Measurements from ENCODE around the gene FGF1.

Gene FGF1

DNA sequence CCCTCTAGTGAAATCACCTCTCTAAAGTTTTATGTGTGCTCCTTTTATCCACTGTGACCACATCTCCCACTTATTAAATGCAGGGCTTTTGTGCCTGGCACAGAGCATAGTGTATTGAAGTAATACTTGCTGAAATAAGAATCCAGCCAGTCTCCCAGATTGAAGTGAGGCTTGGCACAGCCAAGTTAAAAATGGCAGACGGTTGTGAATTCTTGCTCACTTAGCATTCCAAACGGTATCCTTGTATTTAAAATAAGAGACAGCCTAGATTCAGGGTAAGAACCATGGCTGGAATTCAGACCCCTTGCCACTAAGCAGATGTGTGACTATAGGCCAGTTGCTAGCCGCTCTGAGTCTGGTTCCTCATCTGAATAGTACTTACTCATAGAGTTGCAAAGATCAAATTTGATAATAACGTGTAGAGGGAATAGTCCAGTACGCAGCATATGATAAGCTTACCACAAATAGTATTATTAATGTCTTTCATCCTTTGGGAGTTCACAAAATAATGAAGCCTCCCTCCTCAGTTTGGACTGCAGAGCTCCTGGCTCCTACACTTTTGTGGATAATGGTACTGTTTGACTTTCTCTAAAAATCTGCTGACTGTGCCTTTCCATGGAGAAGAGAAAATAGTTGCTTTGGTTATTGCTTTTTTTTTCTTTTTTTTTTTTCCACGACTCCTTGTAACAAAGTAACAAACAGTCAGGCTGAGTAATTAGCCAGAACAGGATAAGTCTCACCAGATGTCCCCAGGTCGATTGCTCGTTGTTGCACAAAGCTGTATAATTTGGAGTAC is 51.5 kb downstream of the FGF1 start:
- Mint-ChIP-seq H3K36me3 (ENCODE audit: low read depth) (no peaks in the 10 kb centered on the region), H3K27me3 (peaks cover 10% of the 10 kb centered on the region), H3K4me1 (no peaks in the 10 kb centered on the region), H3K27ac (no peak overlapping the region), H3K4me3 (no peak overlapping the region), H3K9me3 (no peaks in the 10 kb centered on the region)
- DNase-seq (no peak), ATAC-seq (no peak)

DNA sequence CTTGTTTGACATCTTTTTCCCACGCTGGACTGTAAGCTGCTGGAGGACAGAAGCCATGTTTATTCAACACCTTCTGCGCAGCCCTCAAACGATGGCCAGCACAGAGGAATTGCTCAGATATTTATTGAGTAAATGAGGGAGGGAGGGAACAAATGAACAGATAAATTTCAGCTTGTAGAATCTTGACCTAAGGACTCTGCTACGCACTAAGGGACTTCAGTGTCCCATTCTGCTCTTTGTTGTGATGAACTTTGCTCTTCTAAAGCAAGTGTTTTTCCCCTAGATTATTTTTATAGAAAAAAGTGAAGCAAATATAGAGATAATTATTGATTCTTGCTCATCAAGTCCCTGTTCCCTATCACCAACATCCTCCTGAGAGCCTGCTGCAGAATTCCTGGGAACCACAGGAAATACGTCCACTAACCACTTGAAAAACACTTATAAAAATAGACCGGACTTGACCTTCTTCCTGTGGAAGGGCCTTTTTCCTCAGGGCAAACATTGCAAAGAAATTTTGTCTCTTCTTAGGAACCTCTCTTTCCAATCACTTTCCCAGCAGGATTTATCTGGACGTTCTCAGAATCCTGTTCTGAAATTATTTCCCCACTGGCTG is 54.9 kb downstream of the FGF1 start:
- no peak for DNase-seq
- Mint-ChIP-seq H3K9me3 (no peaks in the 10 kb centered on the region), H3K27me3 (no peaks in the 10 kb centered on the region), H3K36me3 (ENCODE audit: low read depth) (no peaks in the 10 kb centered on the region), H3K27ac (no peak overlapping the region), H3K4me3 (no peak overlapping the region), H3K4me1 (no peaks in the 10 kb centered on the region)
- no peak for ATAC-seq

GRCh38 chr5:142627383-142628217 is 58.3 kb downstream of the FGF1 start:
- H3K36me3 Mint-ChIP-seq (ENCODE audit: low read depth), result no peaks in the 10 kb centered on the region
- no peak overlapping the region for H3K27ac Mint-ChIP-seq
- no peaks in the 10 kb centered on the region for H3K27me3 Mint-ChIP-seq
- DNase-seq (no peak), ATAC-seq (peak; percentile 52)
- no peaks in the 10 kb centered on the region for H3K4me1 Mint-ChIP-seq
- no peak overlapping the region for H3K4me3 Mint-ChIP-seq
- H3K9me3 Mint-ChIP-seq, result no peaks in the 10 kb centered on the region

GRCh38 chr5:142626786-142627185 is 59.1 kb downstream of the FGF1 start:
- DNase-seq (no peak), ATAC-seq (no peak)
- H3K4me3 Mint-ChIP-seq, result no peak overlapping the region
- H3K27ac Mint-ChIP-seq, result no peak overlapping the region
- peaks cover under 1% of the 10 kb centered on the region for H3K27me3 Mint-ChIP-seq
- no peaks in the 10 kb centered on the region for H3K9me3 Mint-ChIP-seq
- H3K4me1 Mint-ChIP-seq, result no peaks in the 10 kb centered on the region
- H3K36me3 Mint-ChIP-seq (ENCODE audit: low read depth), result no peaks in the 10 kb centered on the region

GRCh38 chr5:142626099-142626498 is 59.8 kb downstream of the FGF1 start:
- H3K4me3 Mint-ChIP-seq, result no peak overlapping the region
- H3K4me1 Mint-ChIP-seq, result no peaks in the 10 kb centered on the region
- no peak for ATAC-seq
- no peaks in the 10 kb centered on the region for H3K9me3 Mint-ChIP-seq
- H3K27ac Mint-ChIP-seq, result no peak overlapping the region
- no peak for DNase-seq
- peaks cover 3% of the 10 kb centered on the region for H3K27me3 Mint-ChIP-seq
- H3K36me3 Mint-ChIP-seq (ENCODE audit: low read depth), result no peaks in the 10 kb centered on the region

GRCh38 chr5:142621227-142621626 is 64.7 kb downstream of the FGF1 start:
- no peak for ATAC-seq
- Mint-ChIP-seq H3K27ac (no peak overlapping the region), H3K36me3 (ENCODE audit: low read depth) (no peaks in the 10 kb centered on the region), H3K4me3 (no peak overlapping the region), H3K4me1 (peaks cover 15% of the 10 kb centered on the region), H3K9me3 (peaks cover 4% of the 10 kb centered on the region), H3K27me3 (peaks cover 11% of the 10 kb centered on the region)
- DNase-seq, result no peak

DNA sequence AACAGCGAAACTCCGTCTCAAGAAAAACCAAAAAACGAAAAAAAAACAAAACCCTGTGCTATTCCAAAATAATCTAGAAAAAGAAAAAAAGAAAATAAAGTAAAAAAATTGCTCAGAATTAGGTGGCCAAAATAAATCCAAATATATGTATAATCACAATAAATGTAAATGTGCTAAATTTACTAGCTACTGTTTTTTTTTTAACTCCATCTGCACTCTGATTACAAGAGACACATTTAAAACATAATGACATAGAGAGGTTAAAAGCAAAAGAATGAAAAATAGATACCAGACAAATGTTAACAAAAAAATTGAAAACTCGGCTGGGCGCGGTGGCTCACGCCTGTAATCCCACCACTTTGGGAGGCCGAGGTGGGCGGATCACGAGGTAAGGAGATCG is 66.1 kb downstream of the FGF1 start:
- no peak overlapping the region for H3K4me3 Mint-ChIP-seq
- H3K36me3 Mint-ChIP-seq (ENCODE audit: low read depth), result no peaks in the 10 kb centered on the region
- no peak for DNase-seq
- ATAC-seq, result no peak
- H3K27ac Mint-ChIP-seq, result no peak overlapping the region
- peaks cover 4% of the 10 kb centered on the region for H3K9me3 Mint-ChIP-seq
- peaks cover 16% of the 10 kb centered on the region for H3K27me3 Mint-ChIP-seq
- peaks cover 15% of the 10 kb centered on the region for H3K4me1 Mint-ChIP-seq

- DNase-seq, result peak; percentile 32
- Mint-ChIP-seq H3K9me3 (peaks cover 4% of the 10 kb centered on the region), H3K27ac (no peak overlapping the region), H3K27me3 (peaks cover 16% of the 10 kb centered on the region), H3K4me3 (no peak overlapping the region), H3K36me3 (ENCODE audit: low read depth) (no peaks in the 10 kb centered on the region), H3K4me1 (peaks cover 15% of the 10 kb centered on the region)
- peak; percentile 77 for ATAC-seq
These were observed 67.8 kb downstream of the FGF1 start for GRCh38 chr5:142618130-142618523.

DNA sequence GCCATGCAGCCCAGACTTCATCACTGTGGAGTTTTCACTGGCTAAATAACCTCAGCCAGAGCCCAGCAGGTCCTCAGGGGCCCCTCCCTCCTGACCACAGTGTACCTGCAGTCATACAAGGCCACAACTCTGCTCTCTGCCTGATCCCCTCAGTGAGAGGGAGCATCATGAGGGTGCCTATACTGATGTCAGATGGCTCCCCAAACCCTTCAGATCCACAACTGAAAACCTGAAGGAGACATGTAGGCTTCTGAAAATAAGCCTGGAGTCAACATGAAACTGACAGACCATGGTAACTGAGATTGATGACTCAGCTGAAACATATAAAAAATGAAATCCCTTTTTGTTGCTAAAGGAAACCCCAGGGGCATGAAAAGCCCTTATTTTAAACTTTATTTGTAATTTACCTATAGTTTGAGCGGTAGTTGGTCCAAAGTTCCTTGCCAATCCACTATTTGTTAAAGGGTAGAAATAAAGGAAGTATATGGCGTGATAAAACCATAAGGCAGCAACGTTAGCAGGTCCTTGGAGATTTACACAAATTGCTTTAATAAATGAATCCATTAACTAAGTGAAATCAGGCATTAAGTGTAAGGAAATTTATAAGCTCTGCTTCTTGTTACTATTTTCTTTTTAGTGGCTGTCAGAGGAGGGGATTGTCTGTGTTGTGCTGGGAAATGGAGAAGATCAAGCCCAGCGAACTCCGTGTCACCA is 68.3 kb downstream of the FGF1 start:
- H3K27ac Mint-ChIP-seq, result no peak overlapping the region
- ATAC-seq (peak; percentile 84), DNase-seq (peak; percentile 5)
- H3K4me3 Mint-ChIP-seq, result no peak overlapping the region
- H3K27me3 Mint-ChIP-seq, result peaks cover 18% of the 10 kb centered on the region
- H3K4me1 Mint-ChIP-seq, result peaks cover 15% of the 10 kb centered on the region
- H3K9me3 Mint-ChIP-seq, result peaks cover 4% of the 10 kb centered on the region
- H3K36me3 Mint-ChIP-seq (ENCODE audit: low read depth), result no peaks in the 10 kb centered on the region

- ATAC-seq (no peak), DNase-seq (no peak)
- Mint-ChIP-seq H3K4me3 (no peak overlapping the region), H3K27ac (no peak overlapping the region), H3K4me1 (peaks cover 16% of the 10 kb centered on the region), H3K27me3 (peaks cover 20% of the 10 kb centered on the region), H3K36me3 (ENCODE audit: low read depth) (no peaks in the 10 kb centered on the region), H3K9me3 (peaks cover 4% of the 10 kb centered on the region)
These were observed 69.9 kb downstream of the FGF1 start for GRCh38 chr5:142615948-142616347.

- H3K4me3 Mint-ChIP-seq, result no peak overlapping the region
- DNase-seq (no peak), ATAC-seq (no peak)
- no peak overlapping the region for H3K27ac Mint-ChIP-seq
- H3K36me3 Mint-ChIP-seq (ENCODE audit: low read depth), result no peaks in the 10 kb centered on the region
- H3K27me3 Mint-ChIP-seq, result peaks cover 21% of the 10 kb centered on the region
- H3K9me3 Mint-ChIP-seq, result no peaks in the 10 kb centered on the region
- H3K4me1 Mint-ChIP-seq, result peaks cover 17% of the 10 kb centered on the region
These were observed 71.8 kb downstream of the FGF1 start for GRCh38 chr5:142614054-142614453.

- peaks cover 13% of the 10 kb centered on the region for H3K4me1 Mint-ChIP-seq
- ATAC-seq (no peak), DNase-seq (no peak)
- H3K27ac Mint-ChIP-seq, result no peak overlapping the region
- H3K36me3 Mint-ChIP-seq (ENCODE audit: low read depth), result no peaks in the 10 kb centered on the region
- H3K9me3 Mint-ChIP-seq, result no peaks in the 10 kb centered on the region
- no peak overlapping the region for H3K4me3 Mint-ChIP-seq
- peaks cover 21% of the 10 kb centered on the region for H3K27me3 Mint-ChIP-seq
These were observed 72.6 kb downstream of the FGF1 start for GRCh38 chr5:142613271-142613671.

GRCh38 chr5:142612494-142613270 is 73.2 kb downstream of the FGF1 start:
- H3K27ac Mint-ChIP-seq, result no peak overlapping the region
- H3K4me1 Mint-ChIP-seq, result peaks cover 7% of the 10 kb centered on the region
- DNase-seq, result no peak
- no peak overlapping the region for H3K4me3 Mint-ChIP-seq
- no peaks in the 10 kb centered on the region for H3K36me3 Mint-ChIP-seq (ENCODE audit: low read depth)
- H3K9me3 Mint-ChIP-seq, result no peaks in the 10 kb centered on the region
- no peak for ATAC-seq
- peaks cover 21% of the 10 kb centered on the region for H3K27me3 Mint-ChIP-seq

- ATAC-seq, result peak; percentile 89
- no peaks in the 10 kb centered on the region for H3K36me3 Mint-ChIP-seq (ENCODE audit: low read depth)
- peak; percentile 73 for DNase-seq
These were observed 74.7 kb downstream of the FGF1 start for GRCh38 chr5:142611154-142611553.

More at GRCh38 chr5:142611154-142611553, 74.7 kb downstream of the FGF1 start:
- H3K4me3 Mint-ChIP-seq, result no peak overlapping the region
- H3K4me1 Mint-ChIP-seq, result peaks cover 2% of the 10 kb centered on the region
- H3K27me3 Mint-ChIP-seq, result peaks cover 18% of the 10 kb centered on the region
- no peak overlapping the region for H3K27ac Mint-ChIP-seq
- H3K9me3 Mint-ChIP-seq, result no peaks in the 10 kb centered on the region
